ENCODE data around the gene GCNT1.

- no peak for TF ChIP-seq EZH2 (IDR thresholded peaks at IDR 0.05; ENCODE audit: borderline replicate concordance)
- TF ChIP-seq CTCF (IDR thresholded peaks at IDR 0.05; ENCODE audit: poor library complexity) = no peak
Observed at GRCh38 chr9:76542360-76542759, 83.4 kb downstream of the GCNT1 start.
